ENCODE data around the gene AGFG2. TPM values are rescaled to one million over a fixed set of nuclear protein-coding genes. Genes with fewer than 3 reads are reported as not detected.

Gene AGFG2
- total RNA-seq, 1 experiment from 2014 or later = 42.5 TPM

- H3K9me3 ChIP-seq (ENCODE audit: control insufficient read depth, insufficient read depth, low read depth, low read length) = no peaks in the 10 kb centered on the region
- H3K36me3 ChIP-seq (ENCODE audit: control insufficient read depth, insufficient read depth, low read length) = peaks cover 9% of the 10 kb centered on the region; the same call in 1 of the 2 replicates
- in situ Hi-C loops (cut with HindIII; ENCODE audit: low pct_unique_long_range_greater_than_20kb, low sequenced_read_pairs) (no loop called here), intact Hi-C loops (cut with micrococcal nuclease; ENCODE audit: unreplicated experiment) (no loop called here)
- ATAC-seq (no peak), DNase-seq (ENCODE audit: low read depth, low spot score) (no peak)
- H3K27ac ChIP-seq (ENCODE audit: low read length) = no peak overlapping the region
- no TSS peak for BruUV-seq (replicated peaks)
- H3K4me3 ChIP-seq (ENCODE audit: low read depth in 2 of 2, low read length in 2 of 2) = peak overlapping the region; percentile 89 to 93
- ChIA-PET CTCF (interaction anchor here (0.6 to 0.8 kb wide), 2 partner anchors 49 to 177 kb away, joined by 3 to 5 read pairs; no protein-coding TSS in a partner anchor), POLR2A (no interaction called here)
- peaks cover 12% of the 10 kb centered on the region for H3K4me1 ChIP-seq (ENCODE audit: control insufficient read depth, insufficient read depth, low read length)
- no peak for TF ChIP-seq REST (IDR thresholded peaks at IDR 0.05; ENCODE audit: insufficient read depth in 1 of 2, low read depth in 2 of 2, low read length in 1 of 2)
- TF ChIP-seq CTCF (IDR thresholded peaks at IDR 0.05) = no peak
- TF ChIP-seq POLR2AphosphoS5 (IDR thresholded peaks at IDR 0.05; ENCODE audit: low read depth, low read length) = no peak
- TF ChIP-seq TCF7L2 (IDR thresholded peaks at IDR 0.05; ENCODE audit: low read depth, low read length) = no peak
- no peak for TF ChIP-seq SIN3A (IDR thresholded peaks at IDR 0.05; ENCODE audit: borderline replicate concordance, insufficient read depth, low read depth, low read length)
- H3K27me3 ChIP-seq (ENCODE audit: control insufficient read depth, insufficient read depth, low read length) = no peaks in the 10 kb centered on the region
These were observed 45.2 kb downstream of the AGFG2 start for GRCh38 chr7:100584054-100584682.

- TF ChIP-seq SIN3A (IDR thresholded peaks at IDR 0.05; ENCODE audit: borderline replicate concordance, insufficient read depth, low read depth, low read length) (no peak), CTCF (IDR thresholded peaks at IDR 0.05) (no peak), POLR2AphosphoS5 (IDR thresholded peaks at IDR 0.05; ENCODE audit: low read depth, low read length) (no peak), TCF7L2 (IDR thresholded peaks at IDR 0.05; ENCODE audit: low read depth, low read length) (no peak), REST (IDR thresholded peaks at IDR 0.05; ENCODE audit: insufficient read depth in 1 of 2, low read depth in 2 of 2, low read length in 1 of 2) (no peak)
- Histone ChIP-seq H3K36me3 (ENCODE audit: control insufficient read depth, insufficient read depth, low read length) (peaks cover 9% of the 10 kb centered on the region; the same call in 1 of the 2 replicates), H3K4me3 (ENCODE audit: low read depth in 2 of 2, low read length in 2 of 2) (peak overlapping the region; percentile 89 to 93), H3K4me1 (ENCODE audit: control insufficient read depth, insufficient read depth, low read length) (peaks cover 12% of the 10 kb centered on the region), H3K9me3 (ENCODE audit: control insufficient read depth, insufficient read depth, low read depth, low read length) (no peaks in the 10 kb centered on the region), H3K27ac (ENCODE audit: low read length) (peak overlapping the region; percentile 86), H3K27me3 (ENCODE audit: control insufficient read depth, insufficient read depth, low read length) (no peaks in the 10 kb centered on the region)
- ATAC-seq = no peak
- intact Hi-C loops (cut with micrococcal nuclease; ENCODE audit: unreplicated experiment) = no loop called here
- BruUV-seq (replicated peaks) = TSS peak; percentile 56
- ChIA-PET CTCF (no interaction called here), POLR2A (interaction anchor here (0.6 kb wide), 3 partner anchors 24 to 91 kb away, joined by 3 to 12 read pairs (median 6); no protein-coding TSS in a partner anchor)
- in situ Hi-C loops (cut with HindIII; ENCODE audit: low pct_unique_long_range_greater_than_20kb, low sequenced_read_pairs) = no loop called here
- no peak for DNase-seq (ENCODE audit: low read depth, low spot score)
These were observed 45.9 kb downstream of the AGFG2 start for GRCh38 chr7:100584683-100585510.

Data from Panc1 (cell line).